SK-N-SH (cell line): Measurements from ENCODE around the gene WLS.

ENCODE experiments used
- FOSL2 ChIP-seq: IDR thresholded peaks from 2 replicates; pipeline ENCODE4 v1.4.0; 2012; ENCODE audit warnings: low read depth, mild to moderate bottlenecking, moderate library complexity, borderline replicate concordance
- GABPA ChIP-seq: IDR thresholded peaks from 2 replicates; pipeline ENCODE4 v1.4.0; 2012; ENCODE audit warnings: low read depth, mild to moderate bottlenecking
- PBX3 ChIP-seq: IDR thresholded peaks from 2 replicates; pipeline ENCODE4; 2012
- POLR2AphosphoS5 ChIP-seq: IDR thresholded peaks from 2 replicates; pipeline ENCODE4 v1.6.1; 2012; ENCODE audit warnings: low read depth, low read length
- RAD21 ChIP-seq: IDR thresholded peaks from 2 replicates; pipeline ENCODE4 v1.6.1; 2012; ENCODE audit warnings: mild to moderate bottlenecking, low read length
- RFX5 ChIP-seq: IDR thresholded peaks from 2 replicates; pipeline ENCODE4 v1.6.1; 2012; ENCODE audit warnings: mild to moderate bottlenecking, improper control_type of control experiment, low read length
- TAF1 ChIP-seq: IDR thresholded peaks from 2 replicates; pipeline ENCODE4 v1.6.1; 2012; ENCODE audit warnings: low read depth, mild to moderate bottlenecking, low read length, moderate library complexity, borderline replicate concordance
- YY1 ChIP-seq: IDR thresholded peaks from 2 replicates; pipeline ENCODE4 v1.4.0; 2012; ENCODE audit warnings: low read depth, mild to moderate bottlenecking
- ZBTB33 ChIP-seq: IDR thresholded peaks from 2 replicates; pipeline ENCODE4 v1.4.0; 2012; ENCODE audit warnings: low read depth, borderline replicate concordance
- TF ChIP-seq, protein P1 (sequence below): fragments of 200-600 bp; sonication (generic); IDR thresholded peaks from 2 replicates; pipeline ENCODE4 v1.6.1; 2017; ENCODE audit warnings: antibody characterized with exemption, mild to moderate bottlenecking, moderate library complexity
- TF ChIP-seq, protein P2 (sequence below): IDR thresholded peaks from 2 replicates; pipeline ENCODE4 v1.4.0; 2012; ENCODE audit warnings: low read depth

GRCh38 chr1:68149110-68149798 is 83.1 kb downstream of the WLS start:
- TF ChIP-seq POLR2AphosphoS5: no peak
- TF ChIP-seq, protein P1, sequence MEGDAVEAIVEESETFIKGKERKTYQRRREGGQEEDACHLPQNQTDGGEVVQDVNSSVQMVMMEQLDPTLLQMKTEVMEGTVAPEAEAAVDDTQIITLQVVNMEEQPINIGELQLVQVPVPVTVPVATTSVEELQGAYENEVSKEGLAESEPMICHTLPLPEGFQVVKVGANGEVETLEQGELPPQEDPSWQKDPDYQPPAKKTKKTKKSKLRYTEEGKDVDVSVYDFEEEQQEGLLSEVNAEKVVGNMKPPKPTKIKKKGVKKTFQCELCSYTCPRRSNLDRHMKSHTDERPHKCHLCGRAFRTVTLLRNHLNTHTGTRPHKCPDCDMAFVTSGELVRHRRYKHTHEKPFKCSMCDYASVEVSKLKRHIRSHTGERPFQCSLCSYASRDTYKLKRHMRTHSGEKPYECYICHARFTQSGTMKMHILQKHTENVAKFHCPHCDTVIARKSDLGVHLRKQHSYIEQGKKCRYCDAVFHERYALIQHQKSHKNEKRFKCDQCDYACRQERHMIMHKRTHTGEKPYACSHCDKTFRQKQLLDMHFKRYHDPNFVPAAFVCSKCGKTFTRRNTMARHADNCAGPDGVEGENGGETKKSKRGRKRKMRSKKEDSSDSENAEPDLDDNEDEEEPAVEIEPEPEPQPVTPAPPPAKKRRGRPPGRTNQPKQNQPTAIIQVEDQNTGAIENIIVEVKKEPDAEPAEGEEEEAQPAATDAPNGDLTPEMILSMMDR: no peak
- TF ChIP-seq ZBTB33: no peak
- TF ChIP-seq TAF1: no peak
- TF ChIP-seq, protein P2, sequence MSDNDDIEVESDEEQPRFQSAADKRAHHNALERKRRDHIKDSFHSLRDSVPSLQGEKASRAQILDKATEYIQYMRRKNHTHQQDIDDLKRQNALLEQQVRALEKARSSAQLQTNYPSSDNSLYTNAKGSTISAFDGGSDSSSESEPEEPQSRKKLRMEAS: no peak
- no peak for TF ChIP-seq FOSL2
- TF ChIP-seq RAD21: no peak
- no peak for TF ChIP-seq RFX5
- TF ChIP-seq YY1: no peak
- TF ChIP-seq GABPA: no peak
- TF ChIP-seq PBX3: no peak
